ENCODE data around the gene KRT17. TPM values are rescaled to one million over a fixed set of nuclear protein-coding genes. Genes with fewer than 3 reads are reported as not detected.

Gene KRT17
- total RNA-seq, 1 experiment from 2014 or later = 1.5 TPM

DNA sequence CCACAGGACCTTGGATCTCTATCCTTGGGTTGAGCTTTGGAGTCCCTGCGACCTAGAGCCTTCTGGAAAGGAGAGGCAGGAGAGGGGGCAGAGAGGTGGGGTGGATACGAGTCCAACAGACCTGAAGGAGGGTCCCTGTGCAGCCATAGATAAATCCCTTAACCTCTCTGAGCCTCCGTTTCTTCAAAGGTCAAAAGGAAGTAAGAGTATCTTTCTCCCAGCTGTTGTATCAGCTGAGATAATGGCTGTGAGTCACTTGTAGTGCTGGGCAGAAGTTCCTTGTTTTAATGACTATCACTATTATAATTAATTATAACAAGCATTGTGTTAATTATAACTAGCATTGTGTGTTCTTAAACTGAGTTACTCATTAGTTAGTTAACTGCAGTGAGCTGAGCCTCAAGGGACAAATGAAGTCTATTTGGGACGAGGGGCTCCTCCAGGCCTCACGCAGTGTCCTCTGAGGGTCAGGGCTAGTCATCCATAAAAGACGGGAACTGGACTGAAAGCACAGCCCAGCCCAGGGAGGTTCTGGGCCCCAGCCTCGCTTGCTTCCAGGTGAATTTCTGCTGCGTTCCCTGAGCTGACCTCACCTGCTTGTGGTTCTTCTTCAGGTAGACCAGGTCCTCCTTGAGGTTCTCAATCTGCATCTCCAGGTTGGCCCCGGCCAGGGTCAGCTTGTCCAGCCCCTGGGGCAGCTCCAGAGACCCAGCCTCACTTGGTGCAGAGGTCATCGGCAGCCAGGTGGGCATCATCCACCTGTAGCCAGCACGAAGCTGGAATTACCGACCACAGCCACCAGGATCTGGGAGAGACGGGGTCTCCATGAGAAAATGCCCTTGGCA, 5.7 kb upstream of the KRT17 start:
- no peak overlapping the region for H3K4me2 ChIP-seq (ENCODE audit: insufficient read depth, insufficient read length, low read length)
- no peak overlapping the region for H3K27ac ChIP-seq (ENCODE audit: insufficient read length, low read depth, low read length)
- H3K9me3 ChIP-seq (ENCODE audit: control insufficient read depth, low read depth, low read length) = no peaks in the 10 kb centered on the region
- WGBS (ENCODE audit: extremely low coverage, insufficient read length, low lambda C conversion rate) = no CpG with 5 or more reads among the region's 13 CpGs
- H2BK12ac ChIP-seq (ENCODE audit: insufficient read length, low read depth, low read length) = no peak overlapping the region
- H2BK20ac ChIP-seq (ENCODE audit: low read depth, low read length, poor library complexity, severe bottlenecking) = no peak overlapping the region
- H2BK120ac ChIP-seq (ENCODE audit: low read depth, low read length, poor library complexity, severe bottlenecking) = no peak overlapping the region
- Mint-ChIP-seq H3K27ac (no peak overlapping the region), H3K9me3 (no peaks in the 10 kb centered on the region), H3K27me3 (ENCODE audit: low read depth) (no peaks in the 10 kb centered on the region), H3K36me3 (ENCODE audit: insufficient read depth in 1 of 3, low read depth in 3 of 3) (no peaks in the 10 kb centered on the region), H3K4me3 (no peak overlapping the region), H3K4me1 (peaks cover 23 to 29% of the 10 kb centered on the region in 2 experiments)
- H2AK5ac ChIP-seq (ENCODE audit: insufficient read length, low read length) = no peak overlapping the region
- no peak overlapping the region for H2BK15ac ChIP-seq (ENCODE audit: low read depth, low read length)
- no peak overlapping the region for H3K4ac ChIP-seq (ENCODE audit: low read depth, low read length)
- H4K91ac ChIP-seq (ENCODE audit: insufficient read length, low read depth, low read length) = no peak overlapping the region
- no peak overlapping the region for H3K23ac ChIP-seq (ENCODE audit: insufficient read length, low read depth, low read length)
- no peak overlapping the region for H3K9ac ChIP-seq (ENCODE audit: extremely low read depth, insufficient read length, low read length)
- H2BK5ac ChIP-seq (ENCODE audit: insufficient read length, low read length) = no peak overlapping the region
- H2AFZ ChIP-seq (ENCODE audit: low read length) = no peak overlapping the region
- TF ChIP-seq, protein P1, sequence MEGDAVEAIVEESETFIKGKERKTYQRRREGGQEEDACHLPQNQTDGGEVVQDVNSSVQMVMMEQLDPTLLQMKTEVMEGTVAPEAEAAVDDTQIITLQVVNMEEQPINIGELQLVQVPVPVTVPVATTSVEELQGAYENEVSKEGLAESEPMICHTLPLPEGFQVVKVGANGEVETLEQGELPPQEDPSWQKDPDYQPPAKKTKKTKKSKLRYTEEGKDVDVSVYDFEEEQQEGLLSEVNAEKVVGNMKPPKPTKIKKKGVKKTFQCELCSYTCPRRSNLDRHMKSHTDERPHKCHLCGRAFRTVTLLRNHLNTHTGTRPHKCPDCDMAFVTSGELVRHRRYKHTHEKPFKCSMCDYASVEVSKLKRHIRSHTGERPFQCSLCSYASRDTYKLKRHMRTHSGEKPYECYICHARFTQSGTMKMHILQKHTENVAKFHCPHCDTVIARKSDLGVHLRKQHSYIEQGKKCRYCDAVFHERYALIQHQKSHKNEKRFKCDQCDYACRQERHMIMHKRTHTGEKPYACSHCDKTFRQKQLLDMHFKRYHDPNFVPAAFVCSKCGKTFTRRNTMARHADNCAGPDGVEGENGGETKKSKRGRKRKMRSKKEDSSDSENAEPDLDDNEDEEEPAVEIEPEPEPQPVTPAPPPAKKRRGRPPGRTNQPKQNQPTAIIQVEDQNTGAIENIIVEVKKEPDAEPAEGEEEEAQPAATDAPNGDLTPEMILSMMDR (conservative IDR thresholded peaks at IDR 0.05) = no peak
- H3K79me2 ChIP-seq (ENCODE audit: insufficient read depth, low read length) = no peaks in the 10 kb centered on the region
- H3K79me1 ChIP-seq (ENCODE audit: insufficient read depth, low read depth, low read length, poor library complexity, severe bottlenecking) = no peaks in the 10 kb centered on the region
- no peak overlapping the region for H3T11ph ChIP-seq (ENCODE audit: low read length)
- DNase-seq = no peak
- no peaks in the 10 kb centered on the region for H4K20me1 ChIP-seq (ENCODE audit: control insufficient read depth, insufficient read depth, insufficient read length)
- H3K14ac ChIP-seq (ENCODE audit: insufficient read depth, low read length) = no peak overlapping the region
- no peaks in the 10 kb centered on the region for H3K23me2 ChIP-seq (ENCODE audit: insufficient read length, low read depth, low read length, poor library complexity, severe bottlenecking)
- H3K27me3 ChIP-seq (ENCODE audit: insufficient read depth, low read length) = no peaks in the 10 kb centered on the region
- H4K8ac ChIP-seq (replicated peaks; ENCODE audit: insufficient read length, low read depth, low read length) = no peak overlapping the region
- no peak overlapping the region for H3K56ac ChIP-seq (ENCODE audit: insufficient read length, low read depth, low read length)
- no peak overlapping the region for H4K5ac ChIP-seq (ENCODE audit: insufficient read length, low read depth, low read length)
- no peak overlapping the region for H3K18ac ChIP-seq (ENCODE audit: insufficient read length, low read depth, low read length)
- no peaks in the 10 kb centered on the region; the same call in 1 of the 2 replicates for H3K4me1 ChIP-seq (ENCODE audit: insufficient read depth, low read length)
